Breast epithelium (tissue), 3 donors: Measurements from ENCODE around the gene AP1AR. TPM values are rescaled to one million over a fixed set of nuclear protein-coding genes. Genes with fewer than 3 reads are reported as not detected.

Experiments used
- total RNA-seq, 3 donors: library from RNA; depleted of rRNA; stranded (reverse); fragments of >200 nt; gene quantifications; one replicate each; pipeline ENCODE4 v1.1.0, GENCODE V29; 2016

Gene AP1AR
- total RNA-seq, 3 donors from 2014 or later = 20.2 to 36.1 (median 23.6) TPM

Other genes with a start within 250 kb of the AP1AR start
- 10 to 100 TPM in 1 of 3 donors, 1 to 10 TPM in 2; 4.3 to 11.5 (median 7.5) TPM for gene FAM241A, start 86.3 kb upstream of the AP1AR start, total RNA-seq
- 10 to 100 TPM in 2 of 3 donors, 1 to 10 TPM in 1; 2.6 to 27.1 (median 16.7) TPM for gene TIFA, start 54.1 kb downstream of the AP1AR start, total RNA-seq
- 10 to 100 TPM; 20.5 to 59.3 (median 53.3) TPM for gene ALPK1, start 65.6 kb downstream of the AP1AR start, total RNA-seq